ENCODE results near the gene CDC42BPA.

DNA sequence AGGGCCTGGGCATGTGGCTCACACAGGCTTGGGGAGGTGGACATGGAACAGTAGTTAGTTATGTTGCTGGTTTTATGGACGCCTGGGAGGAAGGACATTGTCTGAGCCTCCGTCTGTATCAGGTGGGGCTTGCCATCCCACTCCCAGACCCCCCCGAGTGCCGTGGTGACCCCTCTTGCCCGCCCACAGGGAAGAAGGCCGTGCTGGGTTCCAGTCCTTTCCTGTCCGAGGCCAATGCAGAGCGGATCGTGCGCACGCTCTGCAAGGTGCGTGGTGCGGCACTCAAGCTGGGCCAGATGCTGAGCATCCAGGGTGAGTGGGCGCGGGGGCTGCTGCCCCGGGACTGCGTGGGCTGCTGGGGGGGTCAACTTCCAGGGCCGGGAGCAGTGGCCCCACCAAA is 336.5 kb downstream of the CDC42BPA start:
- TF ChIP-seq GATA2 (IDR thresholded peaks at IDR 0.05; ENCODE audit: low read depth, low read length) (no peak), GATA3 (IDR thresholded peaks at IDR 0.05; ENCODE audit: low read depth, low read length) (no peak)

Data from SH-SY5Y (cell line).